ENCODE measurements around the gene MGAT5.

MGAT5 gene

DNA sequence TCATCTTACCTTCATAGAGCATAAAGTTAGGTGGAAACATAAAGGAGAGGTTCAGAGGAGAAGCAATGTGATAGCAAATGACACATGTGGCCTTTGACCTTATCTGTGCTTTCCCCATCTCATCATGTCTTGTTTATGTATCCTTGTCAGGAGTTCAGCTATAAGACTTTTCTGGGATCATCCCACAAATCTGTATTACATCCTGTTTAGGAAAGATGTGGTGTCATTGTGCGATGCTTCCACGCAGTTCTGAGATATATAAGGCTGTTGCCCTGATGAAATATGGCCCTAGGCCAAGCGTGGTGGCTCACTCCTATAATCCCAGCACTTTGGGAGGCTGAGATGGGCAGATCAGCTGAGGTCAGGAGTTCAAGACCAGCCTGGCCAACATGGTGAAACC lies 15.5 kb upstream of the MGAT5 start:
- no peaks in the 10 kb centered on the region for H3K9me3 ChIP-seq (ENCODE audit: low read length)
- H3K4me3 ChIP-seq (ENCODE audit: low read depth, low read length, poor library complexity, severe bottlenecking) = no peak overlapping the region
- no peaks in the 10 kb centered on the region for H3K79me2 ChIP-seq (ENCODE audit: insufficient read depth, low read length)
- 0 out of 2 replicates have a peak, but pooled peaks cover 5% of the 10 kb centered on the region for H3K36me3 ChIP-seq (ENCODE audit: insufficient read depth, low read length)
- H4K20me1 ChIP-seq (ENCODE audit: insufficient read depth, low read length) = no peaks in the 10 kb centered on the region
- no peaks in the 10 kb centered on the region for H3K9me2 ChIP-seq (ENCODE audit: low read depth, low read length)
- TF ChIP-seq, protein P1, sequence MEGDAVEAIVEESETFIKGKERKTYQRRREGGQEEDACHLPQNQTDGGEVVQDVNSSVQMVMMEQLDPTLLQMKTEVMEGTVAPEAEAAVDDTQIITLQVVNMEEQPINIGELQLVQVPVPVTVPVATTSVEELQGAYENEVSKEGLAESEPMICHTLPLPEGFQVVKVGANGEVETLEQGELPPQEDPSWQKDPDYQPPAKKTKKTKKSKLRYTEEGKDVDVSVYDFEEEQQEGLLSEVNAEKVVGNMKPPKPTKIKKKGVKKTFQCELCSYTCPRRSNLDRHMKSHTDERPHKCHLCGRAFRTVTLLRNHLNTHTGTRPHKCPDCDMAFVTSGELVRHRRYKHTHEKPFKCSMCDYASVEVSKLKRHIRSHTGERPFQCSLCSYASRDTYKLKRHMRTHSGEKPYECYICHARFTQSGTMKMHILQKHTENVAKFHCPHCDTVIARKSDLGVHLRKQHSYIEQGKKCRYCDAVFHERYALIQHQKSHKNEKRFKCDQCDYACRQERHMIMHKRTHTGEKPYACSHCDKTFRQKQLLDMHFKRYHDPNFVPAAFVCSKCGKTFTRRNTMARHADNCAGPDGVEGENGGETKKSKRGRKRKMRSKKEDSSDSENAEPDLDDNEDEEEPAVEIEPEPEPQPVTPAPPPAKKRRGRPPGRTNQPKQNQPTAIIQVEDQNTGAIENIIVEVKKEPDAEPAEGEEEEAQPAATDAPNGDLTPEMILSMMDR (IDR thresholded peaks at IDR 0.05; ENCODE audit: low read length) = no peak
- no peak for TF ChIP-seq EZH2 (IDR thresholded peaks at IDR 0.05; ENCODE audit: borderline replicate concordance, low read length)
- no peak overlapping the region for H2AFZ ChIP-seq (ENCODE audit: low read length)
- no peaks in the 10 kb centered on the region for H3K27me3 ChIP-seq (ENCODE audit: insufficient read depth, low read length)
- H3K4me1 ChIP-seq (ENCODE audit: insufficient read depth, low read length, severe bottlenecking) = peaks cover 22% of the 10 kb centered on the region
- no peaks in the 10 kb centered on the region for H3F3A ChIP-seq (ENCODE audit: insufficient read depth, low read length)
- no peak overlapping the region for H3K27ac ChIP-seq (ENCODE audit: low read depth, low read length, poor library complexity, severe bottlenecking)
- H3K9ac ChIP-seq (ENCODE audit: low read length) = no peak overlapping the region
- H3K4me2 ChIP-seq (ENCODE audit: low read length) = no peak overlapping the region

DNA sequence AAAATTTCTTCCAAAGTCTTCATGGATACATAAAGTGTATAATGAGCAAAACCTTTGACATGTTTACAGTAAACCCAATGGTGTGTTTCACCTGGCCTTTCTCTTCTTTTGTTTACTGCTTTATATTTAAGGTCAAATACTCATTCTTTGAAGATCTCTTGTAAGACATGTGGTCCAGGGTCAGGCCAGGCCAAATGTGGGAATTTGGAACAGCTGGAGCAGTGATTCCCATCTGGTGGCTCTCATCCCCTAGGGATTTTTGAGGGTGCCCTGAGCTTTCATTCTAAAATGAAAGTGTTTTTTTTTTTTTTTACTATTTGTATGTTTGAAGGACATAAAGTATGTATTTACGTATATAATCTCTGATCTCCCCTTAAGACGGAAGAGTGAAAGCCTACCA lies 13.8 kb upstream of the MGAT5 start:
- H3K27me3 ChIP-seq (ENCODE audit: insufficient read depth, low read length) = no peaks in the 10 kb centered on the region
- TF ChIP-seq, protein P1 (IDR thresholded peaks at IDR 0.05; ENCODE audit: low read length) = no peak
- no peak for TF ChIP-seq EZH2 (IDR thresholded peaks at IDR 0.05; ENCODE audit: borderline replicate concordance, low read length)
- no peak overlapping the region for H3K4me3 ChIP-seq (ENCODE audit: low read depth, low read length, poor library complexity, severe bottlenecking)
- H3K79me2 ChIP-seq (ENCODE audit: insufficient read depth, low read length) = no peaks in the 10 kb centered on the region
- no peaks in the 10 kb centered on the region for H3K9me2 ChIP-seq (ENCODE audit: low read depth, low read length)
- no peak overlapping the region for H3K27ac ChIP-seq (ENCODE audit: low read depth, low read length, poor library complexity, severe bottlenecking)
- H3K9me3 ChIP-seq (ENCODE audit: low read length) = no peaks in the 10 kb centered on the region
- H4K20me1 ChIP-seq (ENCODE audit: insufficient read depth, low read length) = no peaks in the 10 kb centered on the region
- H3F3A ChIP-seq (ENCODE audit: insufficient read depth, low read length) = peaks cover 8% of the 10 kb centered on the region; the same call in 1 of the 2 replicates
- no peak overlapping the region for H3K4me2 ChIP-seq (ENCODE audit: low read length)
- H2AFZ ChIP-seq (ENCODE audit: low read length) = no peak overlapping the region
- no peak overlapping the region for H3K9ac ChIP-seq (ENCODE audit: low read length)
- 0 out of 2 replicates have a peak, but pooled peaks cover 5% of the 10 kb centered on the region for H3K36me3 ChIP-seq (ENCODE audit: insufficient read depth, low read length)
- peaks cover 24% of the 10 kb centered on the region for H3K4me1 ChIP-seq (ENCODE audit: insufficient read depth, low read length, severe bottlenecking)

DNA sequence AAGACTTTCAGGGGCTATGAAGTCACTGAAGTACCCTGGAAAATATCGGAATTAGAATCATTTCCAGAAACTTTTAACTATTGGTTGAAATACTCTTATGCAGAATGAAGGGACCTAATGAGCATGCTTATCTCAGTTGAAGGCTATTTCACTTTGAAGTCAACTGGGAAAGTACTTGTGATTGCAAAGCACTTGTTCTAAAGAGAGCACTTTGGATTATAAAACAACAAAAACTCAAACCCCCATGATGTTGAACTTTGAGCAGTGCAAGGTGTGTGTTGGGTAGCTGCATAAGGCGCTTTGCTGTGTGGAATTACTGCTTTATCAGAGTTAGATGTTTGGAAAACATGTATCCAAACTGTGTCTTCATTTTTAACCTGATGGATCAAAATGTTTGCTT lies 12.0 kb upstream of the MGAT5 start:
- Histone ChIP-seq H3F3A (ENCODE audit: insufficient read depth, low read length) (peaks cover 8% of the 10 kb centered on the region; the same call in 1 of the 2 replicates), H3K4me1 (ENCODE audit: insufficient read depth, low read length, severe bottlenecking) (peaks cover 43% of the 10 kb centered on the region), H3K4me2 (ENCODE audit: low read length) (no peak overlapping the region), H3K27ac (ENCODE audit: low read depth, low read length, poor library complexity, severe bottlenecking) (no peak overlapping the region), H3K9ac (ENCODE audit: low read length) (no peak overlapping the region), H2AFZ (ENCODE audit: low read length) (no peak overlapping the region), H3K9me2 (ENCODE audit: low read depth, low read length) (no peaks in the 10 kb centered on the region), H3K4me3 (ENCODE audit: low read depth, low read length, poor library complexity, severe bottlenecking) (no peak overlapping the region), H3K36me3 (ENCODE audit: insufficient read depth, low read length) (no peaks in the 10 kb centered on the region), H4K20me1 (ENCODE audit: insufficient read depth, low read length) (no peaks in the 10 kb centered on the region), H3K27me3 (ENCODE audit: insufficient read depth, low read length) (no peaks in the 10 kb centered on the region), H3K9me3 (ENCODE audit: low read length) (no peaks in the 10 kb centered on the region), H3K79me2 (ENCODE audit: insufficient read depth, low read length) (peaks cover 14% of the 10 kb centered on the region)
- no peak for TF ChIP-seq EZH2 (IDR thresholded peaks at IDR 0.05; ENCODE audit: borderline replicate concordance, low read length)
- TF ChIP-seq, protein P1 (IDR thresholded peaks at IDR 0.05; ENCODE audit: low read length) = no peak
